HG02840 (cell line): ENCODE results near the gene SNX22.

Source experiments
- ATAC-seq: cut with Tn5 transposase; IDR thresholded peaks from one replicate; pipeline ENCODE4 v1.9.1; 2021; ENCODE audit warnings: mild to moderate bottlenecking, moderate library complexity, moderate number of reproducible peaks; ENCODE audit not compliant: unreplicated experiment, low FRiP score

The SNX22 gene

GRCh38 chr15:64153480-64154367 is 2.2 kb downstream of the SNX22 start:
- peak; percentile 46 for ATAC-seq

- no peak for ATAC-seq
Observed at GRCh38 chr15:64155802-64156651, 4.5 kb downstream of the SNX22 start.

GRCh38 chr15:64156652-64157331 is 5.3 kb downstream of the SNX22 start:
- ATAC-seq = no peak

GRCh38 chr15:64157599-64158125 is 6.1 kb downstream of the SNX22 start:
- ATAC-seq = no peak

- ATAC-seq = no peak
Observed at GRCh38 chr15:64158363-64159134, 7.0 kb downstream of the SNX22 start.

- ATAC-seq = no peak
Observed at GRCh38 chr15:64161688-64162477, 10.4 kb downstream of the SNX22 start.

GRCh38 chr15:64162478-64162868 is 10.9 kb downstream of the SNX22 start:
- ATAC-seq = peak; percentile 23

GRCh38 chr15:64162869-64163658 is 11.5 kb downstream of the SNX22 start, which contains the start of gene PPIB:
Gene PPIB, minus strand, starts transcription at chr15:64163022. Its CDS starts 36 bp downstream, at chr15:64162986.
- ATAC-seq = peak; percentile 86

- ATAC-seq = peak; percentile 3
Observed at GRCh38 chr15:64163659-64164362, 12.3 kb downstream of the SNX22 start.

- ATAC-seq = no peak
Observed at GRCh38 chr15:64164436-64164835, 12.9 kb downstream of the SNX22 start.

GRCh38 chr15:64166102-64166890 is 14.8 kb downstream of the SNX22 start:
- no peak for ATAC-seq

GRCh38 chr15:64180235-64180824 is 28.8 kb downstream of the SNX22 start:
- ATAC-seq = peak; percentile 80

GRCh38 chr15:64182859-64183370 is 31.4 kb downstream of the SNX22 start:
- ATAC-seq = no peak

- ATAC-seq = no peak
Observed at GRCh38 chr15:64185146-64185911, 33.8 kb downstream of the SNX22 start.

- ATAC-seq = no peak
Observed at GRCh38 chr15:64187396-64188191, 36.1 kb downstream of the SNX22 start.
